ENCODE results near the gene PLCH2.
"Not testable (repeated sequence)": the region's sequence is repeated elsewhere in the genome, so short reads cannot be mapped to it uniquely, and the experiment has no call there.

Gene PLCH2

GRCh38 chr1:2476061-2476999 lies at the start of gene PLCH2:
Gene PLCH2 (plus strand): TSS chr1:2476289. CDS start chr1:2476589, 300 bp downstream.
- DNase-seq, result no peak

- DNase-seq, result no peak
Measured at GRCh38 chr1:2426540-2426939, 49.5 kb upstream of the PLCH2 start.

GRCh38 chr1:2427051-2427450 lies 49.0 kb upstream of the PLCH2 start:
- no peak for DNase-seq

GRCh38 chr1:2427976-2428375 lies 48.1 kb upstream of the PLCH2 start:
- DNase-seq, result no peak

GRCh38 chr1:2428490-2428889 lies 47.6 kb upstream of the PLCH2 start:
- no peak for DNase-seq

- DNase-seq, result peak; percentile 25
Measured at GRCh38 chr1:2429780-2430591, 46.1 kb upstream of the PLCH2 start.

GRCh38 chr1:2430592-2430973 lies 45.5 kb upstream of the PLCH2 start:
- no peak for DNase-seq

- no peak for DNase-seq
Measured at GRCh38 chr1:2431103-2431502, 45.0 kb upstream of the PLCH2 start.

- DNase-seq, result no peak
Measured at GRCh38 chr1:2431518-2431917, 44.6 kb upstream of the PLCH2 start.

- DNase-seq, result no peak
Measured at GRCh38 chr1:2432441-2432844, 43.6 kb upstream of the PLCH2 start.

- DNase-seq, result no peak
Measured at GRCh38 chr1:2433196-2433595, 42.9 kb upstream of the PLCH2 start.

GRCh38 chr1:2433936-2434655 lies 42.0 kb upstream of the PLCH2 start:
- DNase-seq, result no peak

- DNase-seq, result no peak
Measured at GRCh38 chr1:2435091-2435490, 41.0 kb upstream of the PLCH2 start.

GRCh38 chr1:2435746-2436355 lies 40.2 kb upstream of the PLCH2 start:
- DNase-seq, result no peak

- DNase-seq, result no peak
Measured at GRCh38 chr1:2436876-2437275, 39.2 kb upstream of the PLCH2 start.

GRCh38 chr1:2437617-2438016 lies 38.5 kb upstream of the PLCH2 start:
- DNase-seq, result no peak

GRCh38 chr1:2438038-2438437 lies 38.1 kb upstream of the PLCH2 start:
- DNase-seq, result no peak

- no peak for DNase-seq
Measured at GRCh38 chr1:2438641-2439040, 37.4 kb upstream of the PLCH2 start.

GRCh38 chr1:2439369-2439768 lies 36.7 kb upstream of the PLCH2 start:
- no peak for DNase-seq

- DNase-seq, result not testable (repeated sequence)
Measured at GRCh38 chr1:2440346-2440745, 35.7 kb upstream of the PLCH2 start.

- DNase-seq, result no peak
Measured at GRCh38 chr1:2441746-2442145, 34.3 kb upstream of the PLCH2 start.

GRCh38 chr1:2442661-2443060 lies 33.4 kb upstream of the PLCH2 start:
- no peak for DNase-seq
